ENCODE results near the gene IL1RAPL1. TPM values are rescaled to one million over a fixed set of nuclear protein-coding genes. Genes with fewer than 3 reads are reported as not detected.

Gene IL1RAPL1
- total RNA-seq, 1 experiment from 2014 or later = not detected

DNA sequence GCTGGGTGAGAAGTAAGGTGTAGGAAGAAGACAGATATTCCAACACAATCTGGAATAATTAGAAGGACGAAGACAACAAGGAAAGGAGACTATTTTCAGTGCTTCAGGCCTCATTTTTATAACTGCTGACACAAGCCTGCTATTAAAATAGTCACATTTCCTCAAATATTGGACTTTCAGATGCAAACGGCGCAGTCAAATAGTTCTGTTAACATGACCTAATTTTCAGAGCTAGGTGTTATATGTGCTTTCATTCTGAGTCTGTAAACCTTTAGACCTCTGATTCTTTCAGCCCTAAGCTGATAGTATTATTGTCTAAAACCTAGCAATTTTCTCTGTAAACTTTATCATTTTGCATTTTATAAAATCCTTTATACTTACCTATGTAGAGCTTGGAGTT, 261.5 kb downstream of the IL1RAPL1 start:
- no peak overlapping the region for H3K27ac Mint-ChIP-seq (ENCODE audit: unreplicated experiment)
- no TSS peak for BruUV-seq (replicated peaks)
- H3K27me3 Mint-ChIP-seq (ENCODE audit: unreplicated experiment) = no peaks in the 10 kb centered on the region
- no peak overlapping the region for H3K4me3 Mint-ChIP-seq (ENCODE audit: low read depth, unreplicated experiment)
- TF ChIP-seq, protein P1, sequence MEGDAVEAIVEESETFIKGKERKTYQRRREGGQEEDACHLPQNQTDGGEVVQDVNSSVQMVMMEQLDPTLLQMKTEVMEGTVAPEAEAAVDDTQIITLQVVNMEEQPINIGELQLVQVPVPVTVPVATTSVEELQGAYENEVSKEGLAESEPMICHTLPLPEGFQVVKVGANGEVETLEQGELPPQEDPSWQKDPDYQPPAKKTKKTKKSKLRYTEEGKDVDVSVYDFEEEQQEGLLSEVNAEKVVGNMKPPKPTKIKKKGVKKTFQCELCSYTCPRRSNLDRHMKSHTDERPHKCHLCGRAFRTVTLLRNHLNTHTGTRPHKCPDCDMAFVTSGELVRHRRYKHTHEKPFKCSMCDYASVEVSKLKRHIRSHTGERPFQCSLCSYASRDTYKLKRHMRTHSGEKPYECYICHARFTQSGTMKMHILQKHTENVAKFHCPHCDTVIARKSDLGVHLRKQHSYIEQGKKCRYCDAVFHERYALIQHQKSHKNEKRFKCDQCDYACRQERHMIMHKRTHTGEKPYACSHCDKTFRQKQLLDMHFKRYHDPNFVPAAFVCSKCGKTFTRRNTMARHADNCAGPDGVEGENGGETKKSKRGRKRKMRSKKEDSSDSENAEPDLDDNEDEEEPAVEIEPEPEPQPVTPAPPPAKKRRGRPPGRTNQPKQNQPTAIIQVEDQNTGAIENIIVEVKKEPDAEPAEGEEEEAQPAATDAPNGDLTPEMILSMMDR (IDR thresholded peaks at IDR 0.05; ENCODE audit: unreplicated experiment) = no peak
- no peak for DNase-seq
- intact Hi-C loops (cut with micrococcal nuclease; ENCODE audit: unreplicated experiment) = no loop called here
- no peaks in the 10 kb centered on the region for H3K4me1 Mint-ChIP-seq (ENCODE audit: low read depth, unreplicated experiment)
- no peaks in the 10 kb centered on the region for H3K36me3 Mint-ChIP-seq (ENCODE audit: insufficient read depth, unreplicated experiment)
- CTCF ChIA-PET = no interaction called here
- H3K9me3 Mint-ChIP-seq (ENCODE audit: low read depth, unreplicated experiment) = no peaks in the 10 kb centered on the region

DNA sequence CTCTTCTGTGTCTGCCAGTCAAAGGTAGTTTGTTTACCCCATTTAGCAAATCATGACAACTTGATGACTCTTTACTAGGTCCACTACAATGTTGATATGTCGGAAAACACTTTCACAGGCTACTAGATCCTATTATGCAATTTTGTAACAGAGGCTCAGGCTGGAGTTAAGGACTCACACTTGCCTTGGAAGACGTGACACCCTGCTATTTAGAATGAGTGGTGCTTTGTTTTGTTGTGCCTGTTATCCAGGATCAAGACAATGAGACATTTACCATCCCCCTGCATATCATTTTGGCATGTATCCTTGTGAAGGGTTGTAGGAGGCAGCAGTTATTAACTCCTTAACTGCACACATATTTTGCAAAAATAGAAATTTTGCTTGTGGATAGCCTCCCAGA, 263.7 kb downstream of the IL1RAPL1 start:
- H3K27me3 Mint-ChIP-seq (ENCODE audit: unreplicated experiment) = no peaks in the 10 kb centered on the region
- peaks cover 6% of the 10 kb centered on the region for H3K9me3 Mint-ChIP-seq (ENCODE audit: low read depth, unreplicated experiment)
- no peak for DNase-seq
- H3K27ac Mint-ChIP-seq (ENCODE audit: unreplicated experiment) = no peak overlapping the region
- CTCF ChIA-PET = no interaction called here
- TF ChIP-seq, protein P1 (IDR thresholded peaks at IDR 0.05; ENCODE audit: unreplicated experiment) = no peak
- no peaks in the 10 kb centered on the region for H3K36me3 Mint-ChIP-seq (ENCODE audit: insufficient read depth, unreplicated experiment)
- H3K4me1 Mint-ChIP-seq (ENCODE audit: low read depth, unreplicated experiment) = no peaks in the 10 kb centered on the region
- intact Hi-C loops (cut with micrococcal nuclease; ENCODE audit: unreplicated experiment) = no loop called here
- no peak overlapping the region for H3K4me3 Mint-ChIP-seq (ENCODE audit: low read depth, unreplicated experiment)
- no TSS peak for BruUV-seq (replicated peaks)

DNA sequence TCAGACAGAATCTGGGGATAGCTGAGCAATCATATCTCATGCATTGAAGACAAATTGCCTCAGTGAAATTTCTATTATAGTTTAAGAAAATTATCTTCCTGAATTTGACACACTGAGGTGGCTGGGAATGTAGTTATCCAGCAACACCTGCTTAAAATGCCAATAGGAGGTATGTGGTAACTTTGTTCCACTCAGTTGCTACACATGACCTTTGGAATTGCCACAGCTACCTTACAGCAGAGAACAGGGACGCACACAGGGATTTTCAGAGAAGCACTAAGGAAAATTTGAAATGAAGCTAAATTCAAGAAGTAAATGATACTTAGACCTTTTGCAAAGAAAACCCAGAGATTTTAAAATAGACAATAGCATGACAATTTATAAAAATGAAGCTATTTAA, 264.6 kb downstream of the IL1RAPL1 start:
- TF ChIP-seq, protein P1 (IDR thresholded peaks at IDR 0.05; ENCODE audit: unreplicated experiment) = no peak
- Mint-ChIP-seq H3K27me3 (ENCODE audit: unreplicated experiment) (no peaks in the 10 kb centered on the region), H3K27ac (ENCODE audit: unreplicated experiment) (no peak overlapping the region), H3K4me3 (ENCODE audit: low read depth, unreplicated experiment) (no peak overlapping the region), H3K4me1 (ENCODE audit: low read depth, unreplicated experiment) (no peaks in the 10 kb centered on the region), H3K36me3 (ENCODE audit: insufficient read depth, unreplicated experiment) (no peaks in the 10 kb centered on the region), H3K9me3 (ENCODE audit: low read depth, unreplicated experiment) (peaks cover 6% of the 10 kb centered on the region)
- CTCF ChIA-PET = no interaction called here
- intact Hi-C loops (cut with micrococcal nuclease; ENCODE audit: unreplicated experiment) = no loop called here
- no TSS peak for BruUV-seq (replicated peaks)
- no peak for DNase-seq

DNA sequence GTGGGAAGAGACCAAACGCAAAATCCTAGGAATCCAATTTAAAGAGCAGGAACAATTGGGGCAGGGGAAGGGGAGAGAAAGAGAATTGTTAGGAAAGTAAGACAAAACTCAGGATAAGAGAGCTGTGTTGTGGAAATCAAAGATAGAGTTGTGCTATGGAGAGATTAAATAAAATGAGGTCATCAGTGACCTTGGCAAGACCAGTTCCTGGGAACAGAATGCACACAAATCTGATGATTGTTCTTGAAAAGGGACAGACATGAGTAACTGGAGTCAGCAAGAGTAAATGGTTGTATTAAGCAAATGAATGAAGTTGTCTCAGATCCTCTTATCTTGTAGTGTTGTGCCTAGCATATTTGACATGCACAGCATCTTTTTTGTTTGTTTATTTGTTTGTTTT, 267.4 kb downstream of the IL1RAPL1 start:
- no peak for DNase-seq
- Mint-ChIP-seq H3K27me3 (ENCODE audit: unreplicated experiment) (no peaks in the 10 kb centered on the region), H3K4me3 (ENCODE audit: low read depth, unreplicated experiment) (no peak overlapping the region), H3K27ac (ENCODE audit: unreplicated experiment) (no peak overlapping the region), H3K36me3 (ENCODE audit: insufficient read depth, unreplicated experiment) (no peaks in the 10 kb centered on the region), H3K9me3 (ENCODE audit: low read depth, unreplicated experiment) (peaks cover 6% of the 10 kb centered on the region), H3K4me1 (ENCODE audit: low read depth, unreplicated experiment) (no peaks in the 10 kb centered on the region)
- TF ChIP-seq, protein P1 (IDR thresholded peaks at IDR 0.05; ENCODE audit: unreplicated experiment) = no peak
- BruUV-seq (replicated peaks) = no TSS peak
- intact Hi-C loops (cut with micrococcal nuclease; ENCODE audit: unreplicated experiment) = no loop called here
- CTCF ChIA-PET = no interaction called here

DNA sequence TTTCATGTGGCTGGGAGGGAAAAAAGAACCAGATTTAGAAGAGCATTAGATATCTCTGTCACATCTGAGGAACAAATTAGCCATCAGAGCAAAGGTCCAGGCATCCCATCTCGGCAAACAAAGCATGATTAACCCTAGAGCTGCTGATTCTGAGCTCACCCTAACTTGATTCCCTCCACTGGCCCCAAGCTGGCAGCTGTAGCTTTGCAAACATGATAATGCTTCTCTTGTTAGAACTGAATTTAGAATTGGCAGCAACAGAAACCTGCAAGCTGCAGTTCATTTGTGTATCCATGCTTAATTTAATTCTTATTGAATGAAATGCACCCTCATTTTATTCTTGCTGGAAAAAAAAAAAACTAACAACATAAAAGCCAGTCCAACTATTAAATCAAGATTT, 289.2 kb downstream of the IL1RAPL1 start:
- TF ChIP-seq, protein P1 (IDR thresholded peaks at IDR 0.05; ENCODE audit: unreplicated experiment) = no peak
- H3K27me3 Mint-ChIP-seq (ENCODE audit: unreplicated experiment) = no peaks in the 10 kb centered on the region
- H3K27ac Mint-ChIP-seq (ENCODE audit: unreplicated experiment) = no peak overlapping the region
- no TSS peak for BruUV-seq (replicated peaks)
- no peaks in the 10 kb centered on the region for H3K4me1 Mint-ChIP-seq (ENCODE audit: low read depth, unreplicated experiment)
- no peak overlapping the region for H3K4me3 Mint-ChIP-seq (ENCODE audit: low read depth, unreplicated experiment)
- no peak for DNase-seq
- CTCF ChIA-PET = no interaction called here
- peaks cover under 1% of the 10 kb centered on the region for H3K9me3 Mint-ChIP-seq (ENCODE audit: low read depth, unreplicated experiment)
- no peaks in the 10 kb centered on the region for H3K36me3 Mint-ChIP-seq (ENCODE audit: insufficient read depth, unreplicated experiment)
- intact Hi-C loops (cut with micrococcal nuclease; ENCODE audit: unreplicated experiment) = no loop called here
